ENCODE measurements around the gene KRTAP10-11. TPM values are rescaled to one million over a fixed set of nuclear protein-coding genes. Genes with fewer than 3 reads are reported as not detected.

KRTAP10-11 gene
- total and polyA plus RNA-seq, 2 experiments from 2014 or later = not detected

DNA sequence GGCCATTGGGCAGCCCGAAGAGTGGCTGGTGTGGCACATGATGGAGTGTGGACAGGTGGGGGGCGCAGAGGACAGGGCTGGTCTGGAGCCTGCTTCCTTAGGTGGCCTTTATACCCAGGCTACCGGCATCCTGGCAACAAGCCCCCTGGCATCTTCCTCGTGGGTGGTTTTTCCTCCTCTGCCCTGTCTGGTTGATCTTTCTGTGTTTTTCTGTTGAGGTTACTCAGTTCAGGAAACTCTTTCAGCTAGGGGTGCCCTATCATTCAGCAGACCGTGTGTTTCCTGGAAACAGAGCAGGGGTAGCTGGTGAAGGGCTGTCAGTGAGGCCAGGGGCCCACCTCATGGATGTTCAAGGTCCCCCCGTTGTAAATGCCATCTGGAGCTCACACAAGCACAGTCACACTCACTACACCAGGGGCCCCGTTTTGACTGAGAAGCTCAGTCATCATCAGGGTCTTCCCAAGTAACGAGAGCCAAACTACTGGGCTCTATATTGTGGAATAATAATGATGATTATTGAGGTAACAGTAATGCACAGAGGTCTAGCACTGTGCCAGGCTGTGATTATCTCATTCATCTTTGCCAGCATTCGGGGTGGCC is 8.5 kb downstream of the KRTAP10-11 start, which contains the start of gene KRTAP12-4:
KRTAP12-4 (minus strand) TSS at position 84 of the 600 bp plus-strand sequence; CDS start at position 39, 45 bp downstream.
- Mint-ChIP-seq H3K4me1 (peaks cover 14% of the 10 kb centered on the region), H3K27ac (no peak within 1 kb of the TSS), H3K4me3 (no peak within 1 kb of the TSS), H3K36me3 (ENCODE audit: low read depth) (peaks cover 9% of the 10 kb centered on the region; the same call in 2 of the 3 replicates), H3K27me3 (ENCODE audit: insufficient read depth, low read depth, poor library complexity) (peaks cover 16% of the 10 kb centered on the region), H3K9me3 (peaks cover 18% of the 10 kb centered on the region)
- H3K4me2 ChIP-seq = no peak within 1 kb of the TSS
- no peak within 1 kb of the TSS for H3K27ac ChIP-seq (ENCODE audit: low read depth)
- no peaks in the 10 kb centered on the region for H3K9me2 ChIP-seq (ENCODE audit: insufficient read depth)
- H3K4me3 ChIP-seq = no peak within 1 kb of the TSS
- no peak for ATAC-seq
- no peaks in the 10 kb centered on the region for H3F3A ChIP-seq (replicated peaks; ENCODE audit: low read depth)
- H3K79me2 ChIP-seq (replicated peaks; ENCODE audit: insufficient read depth) = no peaks in the 10 kb centered on the region
- TF ChIP-seq CREB1 (CRISPR knock-in tag; IDR thresholded peaks at IDR 0.05; ENCODE audit: low read depth) (no peak), JUNB (IDR thresholded peaks at IDR 0.05; ENCODE audit: unreplicated experiment) (no peak), ZNF114 (CRISPR knock-in tag; IDR thresholded peaks at IDR 0.05) (no peak), ETS1 (IDR thresholded peaks at IDR 0.05) (no peak), EZH2phosphoT487 (IDR thresholded peaks at IDR 0.05; ENCODE audit: unreplicated experiment) (no peak), REST (IDR thresholded peaks at IDR 0.05; ENCODE audit: unreplicated experiment) (no peak), ZNF462 (CRISPR knock-in tag; IDR thresholded peaks at IDR 0.05) (no peak), STAT1 (IDR thresholded peaks at IDR 0.05; ENCODE audit: unreplicated experiment) (no peak), ZNF331 (CRISPR knock-in tag; IDR thresholded peaks at IDR 0.05; ENCODE audit: low read depth) (no peak), POLR2AphosphoS5 (IDR thresholded peaks at IDR 0.05; ENCODE audit: low read depth) (no peak), NANOG (IDR thresholded peaks at IDR 0.05; ENCODE audit: borderline replicate concordance) (no peak)
- TF ChIP-seq, protein P1, sequence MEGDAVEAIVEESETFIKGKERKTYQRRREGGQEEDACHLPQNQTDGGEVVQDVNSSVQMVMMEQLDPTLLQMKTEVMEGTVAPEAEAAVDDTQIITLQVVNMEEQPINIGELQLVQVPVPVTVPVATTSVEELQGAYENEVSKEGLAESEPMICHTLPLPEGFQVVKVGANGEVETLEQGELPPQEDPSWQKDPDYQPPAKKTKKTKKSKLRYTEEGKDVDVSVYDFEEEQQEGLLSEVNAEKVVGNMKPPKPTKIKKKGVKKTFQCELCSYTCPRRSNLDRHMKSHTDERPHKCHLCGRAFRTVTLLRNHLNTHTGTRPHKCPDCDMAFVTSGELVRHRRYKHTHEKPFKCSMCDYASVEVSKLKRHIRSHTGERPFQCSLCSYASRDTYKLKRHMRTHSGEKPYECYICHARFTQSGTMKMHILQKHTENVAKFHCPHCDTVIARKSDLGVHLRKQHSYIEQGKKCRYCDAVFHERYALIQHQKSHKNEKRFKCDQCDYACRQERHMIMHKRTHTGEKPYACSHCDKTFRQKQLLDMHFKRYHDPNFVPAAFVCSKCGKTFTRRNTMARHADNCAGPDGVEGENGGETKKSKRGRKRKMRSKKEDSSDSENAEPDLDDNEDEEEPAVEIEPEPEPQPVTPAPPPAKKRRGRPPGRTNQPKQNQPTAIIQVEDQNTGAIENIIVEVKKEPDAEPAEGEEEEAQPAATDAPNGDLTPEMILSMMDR (conservative IDR thresholded peaks at IDR 0.05; ENCODE audit: low read depth in 2 of 2) = no peak
- peaks cover 17% of the 10 kb centered on the region for H3K4me1 ChIP-seq (ENCODE audit: insufficient read depth)
- H2AFZ ChIP-seq = no peak within 1 kb of the TSS
- no peaks in the 10 kb centered on the region for H4K20me1 ChIP-seq (replicated peaks; ENCODE audit: insufficient read depth)
- H3K27me3 ChIP-seq (ENCODE audit: insufficient read depth) = no peaks in the 10 kb centered on the region
- no peaks in the 10 kb centered on the region for H3K36me3 ChIP-seq (ENCODE audit: insufficient read depth)
- DNase-seq (ENCODE audit: low spot score) = no peak

All from GM23338 (cell line).